Measurements from ENCODE around the gene DPF1. TPM values are rescaled to one million over a fixed set of nuclear protein-coding genes. Genes with fewer than 3 reads are reported as not detected.

The DPF1 gene
- total RNA-seq, 1 donor from 2014 or later: 3.4 TPM

GRCh38 chr19:38265921-38266429 lies 42.0 kb upstream of the DPF1 start:
- H3K27ac ChIP-seq: no peak overlapping the region
- H3F3A ChIP-seq (ENCODE audit: low read depth): peaks cover 27% of the 10 kb centered on the region
- H3K27me3 ChIP-seq: no peaks in the 10 kb centered on the region
- no peak overlapping the region for H3K9ac ChIP-seq
- Mint-ChIP-seq H3K36me3 (no peaks in the 10 kb centered on the region), H3K4me1 (peaks cover 40% of the 10 kb centered on the region), H3K9me3 (no peaks in the 10 kb centered on the region), H3K4me3 (peak overlapping the region; percentile 90), H3K27me3 (ENCODE audit: insufficient read depth, low read depth) (peaks cover 17% of the 10 kb centered on the region), H3K27ac (no peak overlapping the region)
- peaks cover 33% of the 10 kb centered on the region for H3K4me1 ChIP-seq
- TF ChIP-seq CTCF (IDR thresholded peaks at IDR 0.05) (no peak), EZH2 (IDR thresholded peaks at IDR 0.05) (no peak), EZH2phosphoT487 (IDR thresholded peaks at IDR 0.05) (no peak)
- no peaks in the 10 kb centered on the region for H3K9me3 ChIP-seq (ENCODE audit: low read depth)
- no peak for DNase-seq (ENCODE audit: low spot score)
- no peak overlapping the region for H2AFZ ChIP-seq (replicated peaks)
- H4K20me1 ChIP-seq (ENCODE audit: low read depth): peaks cover 12% of the 10 kb centered on the region
- peak overlapping the region; percentile 78 for H3K4me2 ChIP-seq
- H3K36me3 ChIP-seq: no peaks in the 10 kb centered on the region
- peaks cover 63% of the 10 kb centered on the region for H3K79me2 ChIP-seq (ENCODE audit: low read depth)
- peak overlapping the region; percentile 66 for H3K4me3 ChIP-seq

GRCh38 chr19:38265213-38265861 lies 41.3 kb upstream of the DPF1 start:
- Histone ChIP-seq H4K20me1 (ENCODE audit: low read depth) (peaks cover 12% of the 10 kb centered on the region), H3F3A (ENCODE audit: low read depth) (peaks cover 27% of the 10 kb centered on the region), H3K4me3 (peak overlapping the region; percentile 66), H3K79me2 (ENCODE audit: low read depth) (peaks cover 57% of the 10 kb centered on the region), H2AFZ (replicated peaks) (peak overlapping the region; percentile 84), H3K4me1 (peaks cover 27% of the 10 kb centered on the region), H3K27ac (no peak overlapping the region), H3K9me3 (ENCODE audit: low read depth) (no peaks in the 10 kb centered on the region), H3K9ac (peak overlapping the region; percentile 42), H3K4me2 (peak overlapping the region; percentile 78), H3K27me3 (no peaks in the 10 kb centered on the region), H3K36me3 (no peaks in the 10 kb centered on the region)
- H3K27me3 Mint-ChIP-seq (ENCODE audit: insufficient read depth, low read depth): peaks cover 17% of the 10 kb centered on the region
- no peak overlapping the region for H3K27ac Mint-ChIP-seq
- no peaks in the 10 kb centered on the region for H3K9me3 Mint-ChIP-seq
- H3K36me3 Mint-ChIP-seq: no peaks in the 10 kb centered on the region
- no peak for DNase-seq (ENCODE audit: low spot score)
- H3K4me1 Mint-ChIP-seq: peaks cover 33% of the 10 kb centered on the region
- peak overlapping the region; percentile 90 for H3K4me3 Mint-ChIP-seq
- TF ChIP-seq EZH2 (IDR thresholded peaks at IDR 0.05): no peak
- TF ChIP-seq CTCF (IDR thresholded peaks at IDR 0.05): no peak
- TF ChIP-seq EZH2phosphoT487 (IDR thresholded peaks at IDR 0.05): no peak

- H2AFZ ChIP-seq (replicated peaks): peak within 1 kb of the TSS; percentile 84
- H3K9me3 ChIP-seq (ENCODE audit: low read depth): no peaks in the 10 kb centered on the region
- H3K36me3 Mint-ChIP-seq: no peaks in the 10 kb centered on the region
- H4K20me1 ChIP-seq (ENCODE audit: low read depth): peaks cover 10% of the 10 kb centered on the region
- TF ChIP-seq EZH2 (IDR thresholded peaks at IDR 0.05) (no peak), CTCF (IDR thresholded peaks at IDR 0.05) (peak; percentile 12)
- H3K27me3 Mint-ChIP-seq (ENCODE audit: insufficient read depth, low read depth): peaks cover 17% of the 10 kb centered on the region
- H3K4me1 Mint-ChIP-seq: peaks cover 29% of the 10 kb centered on the region
- no peaks in the 10 kb centered on the region for H3K9me3 Mint-ChIP-seq
- H3K36me3 ChIP-seq: no peaks in the 10 kb centered on the region
- peak within 1 kb of the TSS; percentile 42 for H3K9ac ChIP-seq
- H3K4me2 ChIP-seq: peak within 1 kb of the TSS; percentile 78
- H3K4me3 ChIP-seq: peak within 1 kb of the TSS; percentile 66
- peaks cover 50% of the 10 kb centered on the region for H3K79me2 ChIP-seq (ENCODE audit: low read depth)
- peak within 1 kb of the TSS; percentile 90 for H3K4me3 Mint-ChIP-seq
- H3F3A ChIP-seq (ENCODE audit: low read depth): peaks cover 27% of the 10 kb centered on the region
- DNase-seq (ENCODE audit: low spot score): peak; percentile 95
- H3K27ac Mint-ChIP-seq: no peak within 1 kb of the TSS
- peak within 1 kb of the TSS; percentile 22 for H3K27ac ChIP-seq
- H3K27me3 ChIP-seq: no peaks in the 10 kb centered on the region
- H3K4me1 ChIP-seq: peaks cover 25% of the 10 kb centered on the region
Observed at GRCh38 chr19:38264486-38265212, 40.6 kb upstream of the DPF1 start, which contains the start of gene SPINT2. SPINT2 (plus strand) TSS chr19:38264573; CDS start chr19:38264893, 320 bp downstream.

Measured in neural progenitor cell (in vitro differentiated cells).